GM18511 (cell line): ENCODE measurements around the gene FAM107B.

Source experiments
- ATAC-seq: cut with Tn5 transposase; IDR thresholded peaks from one replicate; pipeline ENCODE4 v1.9.1; 2021; ENCODE audit warnings: mild to moderate bottlenecking, moderate library complexity; ENCODE audit not compliant: unreplicated experiment

Gene FAM107B

GRCh38 chr10:14563359-14563940 is 211.2 kb downstream of the FAM107B start:
- ATAC-seq = no peak

GRCh38 chr10:14563076-14563336 is 211.7 kb downstream of the FAM107B start:
- ATAC-seq = no peak

- no peak for ATAC-seq
Observed at GRCh38 chr10:14562218-14563075, 212.2 kb downstream of the FAM107B start.

GRCh38 chr10:14560791-14561765 is 213.6 kb downstream of the FAM107B start:
- no peak for ATAC-seq

GRCh38 chr10:14560274-14560673 is 214.4 kb downstream of the FAM107B start:
- no peak for ATAC-seq

- ATAC-seq = no peak
Observed at GRCh38 chr10:14558025-14558424, 216.7 kb downstream of the FAM107B start.

GRCh38 chr10:14557567-14557966 is 217.1 kb downstream of the FAM107B start:
- ATAC-seq = no peak

GRCh38 chr10:14556285-14556956 is 218.3 kb downstream of the FAM107B start:
- ATAC-seq = peak; percentile 42

GRCh38 chr10:14555807-14556206 is 218.9 kb downstream of the FAM107B start:
- no peak for ATAC-seq

GRCh38 chr10:14554491-14555205 is 220.0 kb downstream of the FAM107B start:
- no peak for ATAC-seq

GRCh38 chr10:14554091-14554490 is 220.6 kb downstream of the FAM107B start:
- no peak for ATAC-seq

- ATAC-seq = no peak
Observed at GRCh38 chr10:14553448-14553847, 221.2 kb downstream of the FAM107B start.

- ATAC-seq = no peak
Observed at GRCh38 chr10:14552015-14552414, 222.7 kb downstream of the FAM107B start.

GRCh38 chr10:14550471-14550981 is 224.2 kb downstream of the FAM107B start:
- no peak for ATAC-seq

GRCh38 chr10:14549496-14549895 is 225.2 kb downstream of the FAM107B start:
- ATAC-seq = no peak

GRCh38 chr10:14548970-14549369 is 225.7 kb downstream of the FAM107B start:
- ATAC-seq = no peak

- ATAC-seq = no peak
Observed at GRCh38 chr10:14548474-14548873, 226.2 kb downstream of the FAM107B start.

GRCh38 chr10:14547816-14548215 is 226.9 kb downstream of the FAM107B start:
- no peak for ATAC-seq

- ATAC-seq = no peak
Observed at GRCh38 chr10:14545827-14546226, 228.9 kb downstream of the FAM107B start.

GRCh38 chr10:14543904-14544210 is 230.8 kb downstream of the FAM107B start:
- no peak for ATAC-seq
